PC-9 (cell line): ENCODE data around the gene P2RX5. TPM values are rescaled to one million over a fixed set of nuclear protein-coding genes. Genes with fewer than 3 reads are reported as not detected.

Source experiments
- BruUV-seq: library from RNA; stranded (reverse); fragments of 400-500 nt; replicated peaks from 2 replicates; lab custom pipeline; 2021; lab: Mats Ljungman, UMichigan
- CTCF ChIA-PET: fragments of 300-600 bp; sonication (Branson Sonifier 250); formaldehyde crosslinking; loops from one replicate; lab custom pipeline; 2022; ENCODE audit warnings: antibody characterized with exemption; lab: Charles Lee
- POLR2A ChIA-PET: fragments of 300-600 bp; sonication (Branson Sonifier 250); formaldehyde crosslinking; loops from one replicate; lab custom pipeline; 2022; ENCODE audit warnings: antibody characterized with exemption; ENCODE audit not compliant: unreplicated experiment; lab: Charles Lee
- DNase-seq, 2 experiments: peaks; one replicate each; pipeline versions ENCODE4 v3.0.0 to v3.0.0-alpha.2; 2015 to 2022; ENCODE audit warnings: mixed read lengths in 1 of 2
- H2AFZ ChIP-seq: fragments of 200-600 bp; sonication (generic); 2 replicates; pipeline ENCODE4 v1.8.1; 2017; ENCODE audit warnings: antibody characterized with exemption
- H3F3A ChIP-seq: fragments of 200-600 bp; sonication (generic); 2 replicates; pipeline ENCODE4 v1.8.1; 2017; ENCODE audit warnings: antibody characterized with exemption, mild to moderate bottlenecking, low read depth; ENCODE audit not compliant: insufficient read depth
- H3K27ac ChIP-seq: fragments of 200-600 bp; sonication (generic); 2 replicates; pipeline ENCODE4 v1.6.1; 2016; ENCODE audit warnings: mixed run types
- H3K27me3 ChIP-seq: fragments of 200-600 bp; sonication (generic); 2 replicates; pipeline ENCODE4 v1.6.1; 2016; ENCODE audit warnings: low read depth, mixed run types; ENCODE audit not compliant: insufficient read depth
- H3K36me3 ChIP-seq: fragments of 200-600 bp; sonication (generic); 2 replicates; pipeline ENCODE4 v1.6.1; 2016; ENCODE audit warnings: low read depth, mixed run types
- H3K4me1 ChIP-seq: fragments of 200-600 bp; sonication (generic); replicated peaks from 2 replicates; pipeline ENCODE4 v1.6.1; 2016; ENCODE audit warnings: mixed run types; ENCODE audit not compliant: insufficient read depth
- H3K4me2 ChIP-seq: fragments of 200-600 bp; sonication (generic); 2 replicates; pipeline ENCODE4 v1.6.1; 2017; ENCODE audit warnings: mixed run types
- H3K4me3 ChIP-seq: fragments of 200-600 bp; sonication (generic); 2 replicates; pipeline ENCODE4 v1.6.1; 2016; ENCODE audit warnings: mixed run types
- H3K79me2 ChIP-seq: fragments of 200-600 bp; sonication (generic); 2 replicates; pipeline ENCODE4 v1.6.1; 2017; ENCODE audit warnings: low read depth, mixed run types
- H3K9me2 ChIP-seq: fragments of 200-600 bp; sonication (generic); 2 replicates; pipeline ENCODE4 v1.8.1; 2017; ENCODE audit warnings: mild to moderate bottlenecking; ENCODE audit not compliant: insufficient read depth
- H3K9me3 ChIP-seq: fragments of 200-600 bp; sonication (generic); 2 replicates; pipeline ENCODE4 v1.8.1; 2016; ENCODE audit warnings: low read depth; ENCODE audit not compliant: insufficient read depth
- H4K20me1 ChIP-seq: fragments of 200-600 bp; sonication (generic); 2 replicates; pipeline ENCODE4 v1.8.1; 2017; ENCODE audit not compliant: insufficient read depth
- EZH2 ChIP-seq: fragments of 200-600 bp; sonication (generic); IDR thresholded peaks from 2 replicates; pipeline ENCODE4 v1.8.0; 2017; ENCODE audit warnings: antibody characterized with exemption, low read depth
- intact Hi-C: fragments of 100-400 bp; cut with micrococcal nuclease; formaldehyde crosslinking; loops from one replicate; pipeline ENCODE4 v1.10.0; 2022; ENCODE audit not compliant: unreplicated experiment
- total RNA-seq: library from RNA; stranded (reverse); gene quantifications from 2 replicates; pipeline ENCODE4 v1.2.3, GENCODE V29; 2021
- TF ChIP-seq, protein P1 (sequence below): fragments of 200-600 bp; sonication (generic); conservative IDR thresholded peaks from 2 replicates; pipeline ENCODE4 v1.6.1; 2017; ENCODE audit warnings: mixed run types, antibody characterized with exemption, mild to moderate bottlenecking, moderate library complexity

Gene P2RX5
- total RNA-seq, 1 experiment from 2014 or later = 18.3 TPM

DNA sequence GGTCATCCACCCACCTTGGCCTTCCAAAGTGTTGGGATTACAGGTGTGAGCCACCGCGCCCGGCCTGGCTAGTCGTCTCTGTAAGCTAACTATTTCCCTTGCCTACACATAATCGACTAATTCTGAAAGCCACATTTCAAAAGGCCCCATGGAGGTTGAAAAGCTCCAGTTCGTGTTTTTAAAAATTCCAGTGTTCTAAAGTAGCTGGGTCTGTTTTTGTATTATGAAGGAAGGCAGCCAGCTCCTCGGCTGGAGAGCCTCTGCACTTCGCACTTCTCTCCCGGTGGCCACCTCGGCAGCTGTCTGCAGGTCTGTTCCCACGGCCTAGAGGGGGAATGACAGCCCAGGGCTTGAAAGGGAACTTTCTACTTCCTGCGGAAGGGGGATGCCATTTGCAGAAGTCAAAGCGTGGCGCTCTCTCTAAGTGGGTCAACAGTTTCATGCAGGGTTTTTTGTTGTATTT is 44.7 kb upstream of the P2RX5 start:
- ChIA-PET CTCF (no interaction called here), POLR2A (no interaction called here)
- TF ChIP-seq, protein P1, sequence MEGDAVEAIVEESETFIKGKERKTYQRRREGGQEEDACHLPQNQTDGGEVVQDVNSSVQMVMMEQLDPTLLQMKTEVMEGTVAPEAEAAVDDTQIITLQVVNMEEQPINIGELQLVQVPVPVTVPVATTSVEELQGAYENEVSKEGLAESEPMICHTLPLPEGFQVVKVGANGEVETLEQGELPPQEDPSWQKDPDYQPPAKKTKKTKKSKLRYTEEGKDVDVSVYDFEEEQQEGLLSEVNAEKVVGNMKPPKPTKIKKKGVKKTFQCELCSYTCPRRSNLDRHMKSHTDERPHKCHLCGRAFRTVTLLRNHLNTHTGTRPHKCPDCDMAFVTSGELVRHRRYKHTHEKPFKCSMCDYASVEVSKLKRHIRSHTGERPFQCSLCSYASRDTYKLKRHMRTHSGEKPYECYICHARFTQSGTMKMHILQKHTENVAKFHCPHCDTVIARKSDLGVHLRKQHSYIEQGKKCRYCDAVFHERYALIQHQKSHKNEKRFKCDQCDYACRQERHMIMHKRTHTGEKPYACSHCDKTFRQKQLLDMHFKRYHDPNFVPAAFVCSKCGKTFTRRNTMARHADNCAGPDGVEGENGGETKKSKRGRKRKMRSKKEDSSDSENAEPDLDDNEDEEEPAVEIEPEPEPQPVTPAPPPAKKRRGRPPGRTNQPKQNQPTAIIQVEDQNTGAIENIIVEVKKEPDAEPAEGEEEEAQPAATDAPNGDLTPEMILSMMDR = no peak
- TF ChIP-seq EZH2 = no peak

DNA sequence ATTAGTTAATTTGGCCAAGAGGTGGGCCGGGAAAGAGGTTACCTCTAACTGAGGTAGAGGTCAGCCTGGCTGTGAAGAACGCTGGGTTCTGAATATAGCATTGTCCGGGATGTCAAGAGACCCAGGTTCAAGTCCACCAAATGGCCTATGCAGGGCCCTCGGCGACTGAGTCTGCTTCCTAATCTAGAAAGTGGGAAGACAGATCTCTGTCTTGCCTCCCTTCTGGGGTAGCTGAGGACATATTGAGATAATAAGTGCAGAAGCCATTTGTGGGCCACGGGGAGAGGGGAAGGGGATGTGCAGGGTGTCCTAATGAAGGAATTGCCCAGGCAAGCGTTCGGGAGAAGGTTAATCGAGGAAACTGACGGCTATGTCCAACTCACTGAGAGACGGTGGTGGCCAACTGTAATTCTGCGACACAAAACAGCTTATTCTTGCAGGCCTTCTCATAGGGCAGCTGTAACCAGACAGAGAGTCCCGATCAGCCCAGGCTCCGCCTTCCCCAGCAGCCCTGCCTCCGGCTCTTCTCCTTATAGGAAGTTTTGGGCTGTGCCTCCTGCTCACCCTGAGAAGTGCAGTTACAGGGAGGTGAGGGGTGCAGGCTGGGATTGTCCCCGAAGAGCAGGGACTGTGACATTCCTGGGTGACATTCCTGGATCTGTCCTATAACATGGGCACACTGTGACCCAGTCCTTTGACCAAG is 43.6 kb upstream of the P2RX5 start:
- Histone ChIP-seq H3K4me2 (no peak overlapping the region), H3K27me3 (no peaks in the 10 kb centered on the region), H3K36me3 (no peaks in the 10 kb centered on the region), H2AFZ (no peak overlapping the region), H3K9me3 (no peaks in the 10 kb centered on the region), H3K4me3 (no peak overlapping the region), H3K27ac (no peak overlapping the region), H3K79me2 (no peaks in the 10 kb centered on the region), H3K9me2 (no peaks in the 10 kb centered on the region), H4K20me1 (no peaks in the 10 kb centered on the region), H3F3A (peaks cover 4% of the 10 kb centered on the region; the same call in 1 of the 2 replicates), H3K4me1 (no peaks in the 10 kb centered on the region)
- ChIA-PET POLR2A (interaction anchor here (0.6 kb wide), 2 partner anchors 575 to 655 kb away, joined by 5 to 6 read pairs; no protein-coding TSS in a partner anchor), CTCF (interaction anchor here (0.9 to 1.0 kb wide), 2 partner anchors 10 to 99 kb away, joined by 3 to 4 read pairs; no protein-coding TSS in a partner anchor)
- TF ChIP-seq, protein P1 = no peak
- no peak for TF ChIP-seq EZH2
- BruUV-seq = no TSS peak
- intact Hi-C loops = loop anchor here (5.0 to 10.0 kb wide), 3 partner anchors 57 to 335 kb away; no protein-coding TSS in a partner anchor
- no peak for DNase-seq

More for the DNA sequence above, 44.7 kb upstream of the P2RX5 start:
- Histone ChIP-seq H3F3A (peaks cover 4% of the 10 kb centered on the region; the same call in 1 of the 2 replicates), H3K27me3 (no peaks in the 10 kb centered on the region; the same call in 1 of the 2 replicates), H2AFZ (no peak overlapping the region), H3K27ac (no peak overlapping the region), H3K79me2 (no peaks in the 10 kb centered on the region), H4K20me1 (no peaks in the 10 kb centered on the region), H3K9me2 (no peaks in the 10 kb centered on the region), H3K4me2 (no peak overlapping the region), H3K9me3 (no peaks in the 10 kb centered on the region), H3K4me1 (no peaks in the 10 kb centered on the region), H3K36me3 (no peaks in the 10 kb centered on the region), H3K4me3 (no peak overlapping the region)
- intact Hi-C loops = no loop called here
- DNase-seq = no peak
- BruUV-seq = no TSS peak

DNA sequence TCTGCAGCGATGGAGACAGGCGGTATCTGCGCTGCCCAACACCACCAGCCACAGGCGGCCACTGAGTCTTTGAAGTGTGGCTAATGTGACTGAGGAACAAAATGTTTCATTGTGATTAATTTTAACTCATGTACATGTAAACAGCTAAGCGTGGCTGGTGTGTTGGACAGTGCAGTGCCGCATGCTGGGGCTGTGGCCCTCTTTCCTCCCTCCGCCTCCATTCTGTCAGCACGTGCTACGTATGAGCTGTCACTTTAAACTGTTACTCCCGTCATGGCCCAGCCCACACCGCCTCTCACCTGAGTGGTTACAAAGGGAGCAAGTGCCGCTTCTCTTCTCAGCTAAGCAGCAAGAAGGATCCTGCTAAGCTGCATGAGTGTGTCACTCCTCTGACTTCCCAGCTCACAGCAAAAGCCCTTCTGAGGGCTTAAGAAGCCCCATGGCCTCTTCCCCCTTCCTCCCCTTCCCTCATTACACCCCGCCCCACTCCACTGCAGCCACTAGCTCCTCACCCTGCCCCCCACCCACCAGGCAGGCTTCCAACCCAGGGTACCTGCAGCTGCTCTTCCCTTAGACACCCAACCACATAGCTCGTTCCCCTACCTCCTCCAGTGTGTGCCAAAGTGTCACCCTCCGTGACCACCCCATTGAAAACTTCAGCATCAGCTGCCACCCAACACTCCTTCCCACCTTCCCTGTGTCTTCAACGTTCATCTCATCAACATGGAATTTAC is 42.8 kb upstream of the P2RX5 start:
- H3K36me3 ChIP-seq = no peaks in the 10 kb centered on the region
- H3K4me1 ChIP-seq = no peaks in the 10 kb centered on the region
- no peaks in the 10 kb centered on the region for H3K27me3 ChIP-seq
- H3K79me2 ChIP-seq = no peaks in the 10 kb centered on the region
- H2AFZ ChIP-seq = no peak overlapping the region
- no peak overlapping the region for H3K27ac ChIP-seq
- DNase-seq = peak in 1 of 2 experiments; percentile 45
- H3K4me2 ChIP-seq = 0 out of 2 replicates have a peak overlapping the region, but pooled peaks have one; percentile 30
- ChIA-PET CTCF (interaction anchor here (0.6 to 2.1 kb wide), 7 partner anchors 11 to 338 kb away, joined by 3 to 6 read pairs (median 4); no protein-coding TSS in a partner anchor), POLR2A (interaction anchor here (0.6 kb wide), 2 partner anchors 575 to 655 kb away, joined by 5 to 6 read pairs; no protein-coding TSS in a partner anchor)
- no peak overlapping the region for H3K4me3 ChIP-seq
- TF ChIP-seq, protein P1 = no peak
- no peak for TF ChIP-seq EZH2
- H4K20me1 ChIP-seq = no peaks in the 10 kb centered on the region
- H3F3A ChIP-seq = peaks cover under 1% of the 10 kb centered on the region; the same call in 1 of the 2 replicates
- no TSS peak for BruUV-seq
- no peaks in the 10 kb centered on the region for H3K9me3 ChIP-seq
- intact Hi-C loops = loop anchor here (5.0 to 10.0 kb wide), 3 partner anchors 56 to 336 kb away; no protein-coding TSS in a partner anchor
- H3K9me2 ChIP-seq = no peaks in the 10 kb centered on the region
